Measurements from ENCODE around the gene ZBP1.

ZBP1 gene, protein sequence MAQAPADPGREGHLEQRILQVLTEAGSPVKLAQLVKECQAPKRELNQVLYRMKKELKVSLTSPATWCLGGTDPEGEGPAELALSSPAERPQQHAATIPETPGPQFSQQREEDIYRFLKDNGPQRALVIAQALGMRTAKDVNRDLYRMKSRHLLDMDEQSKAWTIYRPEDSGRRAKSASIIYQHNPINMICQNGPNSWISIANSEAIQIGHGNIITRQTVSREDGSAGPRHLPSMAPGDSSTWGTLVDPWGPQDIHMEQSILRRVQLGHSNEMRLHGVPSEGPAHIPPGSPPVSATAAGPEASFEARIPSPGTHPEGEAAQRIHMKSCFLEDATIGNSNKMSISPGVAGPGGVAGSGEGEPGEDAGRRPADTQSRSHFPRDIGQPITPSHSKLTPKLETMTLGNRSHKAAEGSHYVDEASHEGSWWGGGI

DNA sequence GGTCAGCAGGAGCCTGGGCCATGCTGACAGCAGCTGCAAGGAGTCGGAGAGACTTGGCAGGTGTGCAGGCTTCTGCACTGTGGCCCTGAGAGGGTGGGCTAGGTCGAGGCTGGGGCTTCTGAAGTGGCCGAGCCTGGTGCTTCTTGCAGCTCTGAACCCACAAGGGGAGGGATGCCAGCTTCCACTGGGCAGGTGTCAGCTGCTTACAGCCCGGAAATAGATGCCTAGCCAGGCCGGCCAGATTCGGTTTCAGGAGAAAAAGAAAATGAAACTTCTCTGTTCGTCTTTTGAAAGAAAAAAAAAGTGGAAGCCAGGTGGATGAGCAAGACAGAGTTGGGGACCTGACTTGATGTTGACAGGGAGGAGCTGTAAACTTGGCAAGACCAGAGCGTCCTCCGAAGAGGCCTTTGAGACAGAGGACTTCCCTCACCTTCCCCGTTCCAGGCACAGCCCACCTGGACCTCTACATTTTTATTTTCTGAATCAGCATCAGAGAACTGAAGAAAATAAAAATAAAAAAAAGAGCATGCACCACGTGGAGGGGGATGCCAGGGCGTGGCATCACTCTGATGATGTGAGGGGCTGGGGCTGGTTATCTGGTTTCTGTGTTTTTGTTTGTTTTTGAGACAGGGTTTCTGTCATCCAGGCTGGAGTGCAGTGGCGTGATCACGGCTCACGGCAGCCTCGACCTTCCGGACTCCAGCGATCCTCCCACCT lies at the start of gene ZBP1:
Gene ZBP1 (minus strand): TSS at position 153 of the 717 bp plus-strand sequence. CDS start 131 bp downstream, at position 22.
- POLR2A ChIA-PET (ENCODE audit: low non-redundant PET), result no interaction called here
- DNase-seq (ENCODE audit: low spot score), result no peak
- CTCF ChIA-PET, result interaction anchor here (0.5 to 2.7 kb wide), 5 partner anchors 14 to 560 kb away, joined by 3 to 7 read pairs (median 3); no protein-coding TSS in a partner anchor
- TF ChIP-seq, protein P1, sequence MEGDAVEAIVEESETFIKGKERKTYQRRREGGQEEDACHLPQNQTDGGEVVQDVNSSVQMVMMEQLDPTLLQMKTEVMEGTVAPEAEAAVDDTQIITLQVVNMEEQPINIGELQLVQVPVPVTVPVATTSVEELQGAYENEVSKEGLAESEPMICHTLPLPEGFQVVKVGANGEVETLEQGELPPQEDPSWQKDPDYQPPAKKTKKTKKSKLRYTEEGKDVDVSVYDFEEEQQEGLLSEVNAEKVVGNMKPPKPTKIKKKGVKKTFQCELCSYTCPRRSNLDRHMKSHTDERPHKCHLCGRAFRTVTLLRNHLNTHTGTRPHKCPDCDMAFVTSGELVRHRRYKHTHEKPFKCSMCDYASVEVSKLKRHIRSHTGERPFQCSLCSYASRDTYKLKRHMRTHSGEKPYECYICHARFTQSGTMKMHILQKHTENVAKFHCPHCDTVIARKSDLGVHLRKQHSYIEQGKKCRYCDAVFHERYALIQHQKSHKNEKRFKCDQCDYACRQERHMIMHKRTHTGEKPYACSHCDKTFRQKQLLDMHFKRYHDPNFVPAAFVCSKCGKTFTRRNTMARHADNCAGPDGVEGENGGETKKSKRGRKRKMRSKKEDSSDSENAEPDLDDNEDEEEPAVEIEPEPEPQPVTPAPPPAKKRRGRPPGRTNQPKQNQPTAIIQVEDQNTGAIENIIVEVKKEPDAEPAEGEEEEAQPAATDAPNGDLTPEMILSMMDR (conservative IDR thresholded peaks at IDR 0.05; ENCODE audit: low read depth), result no peak
- no peak within 1 kb of the TSS for H3K27ac ChIP-seq

DNA sequence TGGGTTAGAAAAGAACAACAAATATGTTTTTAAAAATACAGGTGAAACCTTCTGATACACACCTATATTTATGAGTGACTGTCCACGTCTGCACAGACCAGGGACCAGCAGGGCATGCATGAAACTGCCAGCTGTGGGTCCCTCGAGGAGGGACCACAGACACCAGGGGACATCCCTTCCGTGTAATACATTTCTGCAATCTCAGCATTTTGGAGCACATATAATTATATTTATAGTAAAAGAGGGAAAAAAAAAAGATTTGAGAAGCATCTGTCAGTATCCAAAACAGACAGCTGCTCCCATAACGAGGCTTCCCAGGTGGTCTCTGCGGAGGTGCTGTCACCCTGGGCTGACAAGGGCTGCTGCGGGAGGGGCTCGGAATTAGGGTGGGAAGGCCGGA lies 49.4 kb upstream of the ZBP1 start:
- TF ChIP-seq, protein P1 (conservative IDR thresholded peaks at IDR 0.05; ENCODE audit: low read depth), result no peak
- H3K27ac ChIP-seq, result peak overlapping the region; percentile 46
- DNase-seq (ENCODE audit: low spot score), result no peak
- CTCF ChIA-PET, result interaction anchor here (0.6 to 0.7 kb wide), 2 partner anchors 55 to 509 kb away, joined by 3 to 6 read pairs; no protein-coding TSS in a partner anchor
- POLR2A ChIA-PET (ENCODE audit: low non-redundant PET), result interaction anchor here (0.5 to 0.6 kb wide), 2 partner anchors 31 to 882 kb away, joined by 3 to 5 read pairs; no protein-coding TSS in a partner anchor

DNA sequence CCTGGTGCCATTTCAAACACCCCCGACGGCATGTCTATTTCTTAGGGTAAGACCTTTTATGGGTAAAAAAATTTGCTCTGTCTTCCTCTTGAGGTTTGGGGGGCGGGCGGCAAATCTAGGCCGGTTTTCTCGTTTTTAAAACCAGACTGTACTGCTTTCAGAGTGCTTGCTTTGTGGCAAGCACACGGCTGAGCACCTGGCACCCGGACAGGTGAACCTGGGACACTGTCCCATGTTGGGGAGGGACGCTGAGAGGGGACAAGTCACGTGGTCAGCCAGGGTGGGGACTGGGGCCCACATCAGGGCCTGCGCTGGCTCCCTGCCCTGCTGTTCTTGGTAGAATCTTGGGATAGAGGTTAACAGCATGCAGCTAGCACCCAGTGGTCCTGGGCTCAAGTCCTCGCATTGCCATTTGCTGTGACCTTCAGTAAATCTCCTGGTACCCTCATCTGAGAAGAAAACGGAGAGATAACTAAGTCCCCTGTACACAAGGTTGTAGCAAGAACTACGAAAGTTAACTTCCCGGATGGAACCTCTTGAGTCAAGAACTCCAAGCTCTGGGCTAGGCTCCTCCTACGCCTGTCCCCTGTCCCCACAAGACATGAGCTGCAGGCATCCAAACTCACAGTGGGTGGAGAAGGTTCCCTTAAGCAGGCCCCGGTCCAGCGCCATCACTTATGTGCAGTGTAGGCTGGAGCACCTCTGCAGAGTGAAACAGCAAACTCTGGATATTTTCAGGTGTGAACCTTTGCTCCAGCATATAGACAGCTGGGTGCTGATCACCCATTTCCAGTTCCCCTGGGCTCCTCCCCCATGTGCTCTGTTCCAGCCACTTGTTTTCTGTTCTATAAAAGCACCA lies 47.9 kb upstream of the ZBP1 start:
- TF ChIP-seq, protein P1 (conservative IDR thresholded peaks at IDR 0.05; ENCODE audit: low read depth), result no peak
- ChIA-PET POLR2A (ENCODE audit: low non-redundant PET) (no interaction called here), CTCF (interaction anchor here (0.7 kb wide), 1 partner anchor 14 kb away, joined by 5 read pairs; no protein-coding TSS in a partner anchor)
- peak overlapping the region; percentile 46 for H3K27ac ChIP-seq
- no peak for DNase-seq (ENCODE audit: low spot score)

DNA sequence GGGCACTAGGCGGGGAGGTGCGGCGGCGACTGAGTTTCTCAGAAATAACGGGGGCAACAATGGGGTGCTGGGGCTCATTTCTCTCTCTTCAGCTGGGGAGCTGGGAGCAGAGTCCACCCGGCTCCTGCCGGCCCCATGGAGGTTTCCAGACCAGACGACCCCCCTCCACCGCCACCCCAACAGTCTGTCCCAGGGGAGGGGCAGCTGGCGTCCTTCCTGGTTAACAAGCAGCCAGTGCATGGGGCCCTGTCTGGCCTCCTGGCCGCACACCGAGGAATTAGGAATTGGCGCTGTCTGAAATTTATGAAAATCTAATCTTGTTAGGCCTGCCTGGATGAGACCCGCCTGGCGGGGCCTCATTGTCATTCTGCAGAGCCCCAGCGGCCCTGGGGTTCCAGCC lies 47.2 kb upstream of the ZBP1 start:
- POLR2A ChIA-PET (ENCODE audit: low non-redundant PET), result no interaction called here
- TF ChIP-seq, protein P1 (conservative IDR thresholded peaks at IDR 0.05; ENCODE audit: low read depth), result no peak
- H3K27ac ChIP-seq, result peak overlapping the region; percentile 46
- CTCF ChIA-PET, result no interaction called here
- no peak for DNase-seq (ENCODE audit: low spot score)

DNA sequence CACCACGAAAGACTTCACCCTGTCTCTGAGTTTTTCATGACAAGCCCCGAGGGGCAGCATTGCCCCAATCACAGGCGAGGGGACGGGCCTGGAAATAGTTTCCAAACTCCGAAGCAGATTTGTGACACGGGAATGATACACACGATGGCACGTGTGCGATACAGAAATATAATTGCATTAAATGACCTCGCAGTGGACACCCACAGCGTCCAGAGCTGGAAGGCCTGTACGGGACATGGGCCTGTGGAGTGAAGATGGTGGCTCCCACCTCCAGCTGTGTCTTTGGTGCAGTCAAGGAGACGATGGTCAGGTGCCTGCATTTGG lies 46.6 kb upstream of the ZBP1 start:
- CTCF ChIA-PET, result no interaction called here
- DNase-seq (ENCODE audit: low spot score), result no peak
- POLR2A ChIA-PET (ENCODE audit: low non-redundant PET), result no interaction called here
- TF ChIP-seq, protein P1 (conservative IDR thresholded peaks at IDR 0.05; ENCODE audit: low read depth), result no peak
- H3K27ac ChIP-seq, result peak overlapping the region; percentile 46
